ENCODE results near the gene MYCBP2.
"Not testable (repeated sequence)": the region's sequence is repeated elsewhere in the genome, so short reads cannot be mapped to it uniquely, and the experiment has no call there.

Gene MYCBP2

GRCh38 chr13:77338329-77338728 is 11.4 kb upstream of the MYCBP2 start:
- DNase-seq = no peak

DNA sequence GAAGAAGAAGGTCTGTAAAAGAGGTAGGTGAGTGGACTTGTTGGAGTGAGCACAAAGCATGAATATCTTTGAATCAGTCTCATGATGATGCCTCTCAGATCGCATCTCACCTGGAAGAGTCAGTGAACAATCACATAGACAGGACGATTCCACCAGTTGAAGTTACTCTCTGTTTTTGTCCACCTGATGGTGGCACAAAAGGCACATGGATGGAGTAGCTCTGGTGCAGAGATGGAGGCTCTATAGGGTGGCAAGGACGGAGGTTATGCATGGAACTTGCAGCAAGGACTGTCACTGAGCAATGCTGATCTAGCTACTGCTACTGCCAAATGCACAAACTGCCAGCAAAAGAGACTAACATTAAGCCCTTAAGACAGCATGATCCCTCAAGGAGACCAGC is 10.3 kb upstream of the MYCBP2 start:
- DNase-seq = no peak

DNA sequence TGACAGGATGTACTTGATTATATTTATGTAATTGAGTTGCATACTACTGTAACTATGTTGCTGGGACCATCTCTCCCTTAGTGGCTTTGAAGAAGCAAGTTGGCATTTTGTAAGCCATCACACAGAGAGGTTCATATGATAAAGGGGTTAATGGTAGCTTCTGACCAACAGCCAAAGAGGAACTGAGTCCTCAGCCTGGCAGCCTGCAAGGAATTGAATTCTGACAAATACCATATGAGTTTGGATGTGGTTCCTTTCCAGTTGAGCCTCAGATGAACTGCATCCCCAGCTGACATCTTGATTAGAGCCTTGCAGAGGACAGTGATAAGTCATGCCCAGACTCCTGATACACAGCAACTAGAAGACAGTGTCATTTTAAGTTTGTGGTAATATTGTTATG is 8.6 kb upstream of the MYCBP2 start:
- no peak for DNase-seq

DNA sequence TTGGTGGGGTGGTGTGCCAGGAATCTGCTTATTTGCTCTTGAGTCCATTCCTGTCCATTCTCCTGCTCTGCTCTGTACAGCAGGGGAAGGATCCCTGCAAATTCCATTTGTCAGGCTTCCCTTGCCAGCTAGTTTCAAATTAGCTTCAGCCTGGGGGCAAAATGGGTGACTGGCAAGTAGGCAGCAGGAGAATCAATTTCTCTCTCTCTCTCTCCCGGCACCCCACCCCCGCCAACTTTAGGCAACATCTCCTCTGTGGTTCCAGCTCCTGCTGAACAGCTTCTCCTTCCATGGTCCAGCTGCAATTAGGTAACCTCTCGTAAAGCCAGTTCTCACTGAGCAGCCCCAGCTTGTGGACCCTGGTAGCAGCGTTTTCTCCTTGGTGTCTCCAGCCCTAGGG is 6.7 kb upstream of the MYCBP2 start:
- no peak for DNase-seq

- no peak for DNase-seq
Observed at GRCh38 chr13:77331421-77331820, 4.5 kb upstream of the MYCBP2 start.

DNA sequence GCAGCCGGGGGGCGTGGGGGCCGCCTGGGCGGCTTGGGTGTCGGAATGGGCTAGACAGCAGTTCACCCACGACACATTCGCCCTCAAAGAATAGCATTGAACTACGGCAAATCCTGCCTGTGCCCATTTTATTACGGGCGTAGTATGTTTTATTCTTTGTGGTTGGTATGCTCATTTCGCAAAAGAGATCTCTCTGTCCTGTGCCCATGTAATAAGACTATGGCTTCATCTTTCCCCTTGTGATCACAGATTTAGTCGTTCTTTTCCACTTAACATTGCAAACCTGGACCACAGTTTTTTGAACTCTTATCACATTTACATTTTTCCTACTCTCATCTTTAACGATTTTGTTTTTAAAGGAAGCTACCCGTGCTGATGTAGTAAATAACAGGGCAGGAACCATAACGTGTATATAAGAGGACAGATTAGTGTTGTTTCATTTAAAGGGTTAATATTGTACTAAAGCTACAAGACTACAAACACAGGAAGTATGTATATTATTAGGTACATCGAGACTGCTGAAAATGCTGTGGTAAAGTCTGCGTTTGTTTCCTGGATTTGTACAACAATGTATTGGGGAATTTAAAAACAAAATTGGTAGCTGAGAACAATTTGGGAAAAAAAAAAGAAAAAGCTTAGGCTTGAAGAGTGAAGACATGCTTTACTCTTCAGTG is 3.2 kb upstream of the MYCBP2 start:
- no peak for DNase-seq

GRCh38 chr13:77329133-77329910 is 2.4 kb upstream of the MYCBP2 start:
- peak; percentile 83 for DNase-seq

DNA sequence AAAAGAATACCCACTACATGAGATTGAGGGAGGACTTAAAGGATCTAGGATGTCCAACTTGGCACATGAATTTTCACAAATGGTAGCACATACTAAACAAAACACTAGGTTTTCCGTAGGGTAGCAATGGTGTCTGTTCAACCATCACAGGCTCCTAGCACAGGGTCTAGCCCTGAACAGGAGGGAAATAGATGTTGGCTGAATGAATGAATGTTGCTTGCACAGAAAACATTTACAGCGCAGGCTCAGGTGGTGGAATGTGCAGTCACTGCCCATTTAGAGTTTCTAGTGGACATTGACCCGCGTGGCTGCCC is 1.9 kb upstream of the MYCBP2 start:
- DNase-seq = no peak

GRCh38 chr13:77325371-77325980 is 1.4 kb downstream of the MYCBP2 start:
- no peak for DNase-seq

DNA sequence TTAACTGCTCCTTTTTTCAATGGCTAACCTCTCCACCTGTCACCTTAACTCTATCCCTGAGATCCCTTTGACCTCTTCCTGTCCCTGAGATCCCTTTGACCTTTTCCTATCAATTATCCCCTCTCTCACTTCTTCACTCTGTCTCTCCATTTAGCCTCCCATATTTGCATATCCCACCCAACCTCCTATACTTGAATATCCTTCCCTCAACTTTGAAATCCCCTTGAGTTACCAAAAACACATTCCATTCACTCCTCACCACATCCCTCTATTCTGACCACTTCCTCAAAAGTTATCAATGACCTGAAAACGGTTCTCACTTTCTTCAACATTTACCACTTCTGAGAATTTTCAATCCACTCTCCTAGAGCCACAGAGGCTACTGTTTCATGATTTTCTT is 3.0 kb downstream of the MYCBP2 start:
- DNase-seq = no peak

DNA sequence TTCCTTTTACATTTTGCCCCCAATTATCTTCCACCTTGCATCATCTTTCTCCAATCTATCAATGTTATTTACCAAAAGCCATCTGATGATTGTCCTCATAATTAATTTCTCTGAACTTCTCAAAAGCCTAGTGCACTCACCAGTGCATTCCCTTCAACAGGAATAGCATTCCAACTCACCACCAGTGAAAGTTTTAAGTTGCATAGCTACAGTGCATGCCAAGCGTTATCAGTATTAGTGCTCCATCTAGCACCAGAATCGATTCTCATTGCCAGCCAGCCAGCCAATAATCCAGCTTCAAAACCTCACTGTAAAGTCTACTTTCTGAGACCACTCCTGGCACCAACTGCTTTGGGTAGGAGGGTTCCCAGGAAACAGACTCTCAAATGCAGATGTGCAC is 7.4 kb downstream of the MYCBP2 start:
- no peak for DNase-seq

GRCh38 chr13:77318741-77319140 is 8.2 kb downstream of the MYCBP2 start:
- no peak for DNase-seq

- DNase-seq = no peak
Observed at GRCh38 chr13:77316430-77316829, 10.5 kb downstream of the MYCBP2 start.

DNA sequence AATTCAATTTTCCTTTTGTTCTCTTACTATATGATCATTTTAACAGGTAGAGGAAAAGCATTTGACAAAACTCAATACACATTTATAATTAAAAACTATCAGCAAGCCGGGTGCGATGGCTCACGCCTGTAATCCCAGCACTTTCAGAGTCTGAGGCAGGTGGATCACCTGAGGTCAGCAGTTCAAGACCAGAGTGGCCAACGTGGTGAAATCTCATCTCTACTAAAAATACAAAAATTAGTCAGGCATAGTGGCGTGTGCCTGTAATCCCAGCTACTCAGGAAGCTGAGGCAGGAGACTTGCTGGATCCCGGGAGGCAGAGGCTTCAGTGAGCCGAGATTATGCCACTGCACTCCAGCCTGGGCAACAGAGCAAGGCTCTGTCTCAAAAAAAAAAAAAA is 11.4 kb downstream of the MYCBP2 start:
- not testable (repeated sequence) for DNase-seq

DNA sequence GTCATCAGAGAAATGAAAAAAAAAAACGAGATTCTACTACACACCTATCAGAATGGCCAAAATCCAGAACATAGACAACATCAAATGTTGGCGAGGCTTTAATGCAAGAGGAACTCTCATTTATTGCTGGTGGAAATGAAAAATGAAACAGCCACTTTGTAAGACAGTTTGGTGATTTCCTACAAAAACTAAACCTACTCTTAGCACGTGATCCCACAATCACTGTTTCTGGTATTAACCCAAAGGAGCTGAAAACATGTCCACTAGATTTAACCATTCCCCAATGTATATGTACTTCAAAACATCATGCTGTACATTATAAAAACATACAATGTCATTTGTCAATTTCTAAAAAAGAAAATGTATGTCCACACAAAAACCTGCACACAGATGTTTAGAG is 13.0 kb downstream of the MYCBP2 start:
- no peak for DNase-seq

DNA sequence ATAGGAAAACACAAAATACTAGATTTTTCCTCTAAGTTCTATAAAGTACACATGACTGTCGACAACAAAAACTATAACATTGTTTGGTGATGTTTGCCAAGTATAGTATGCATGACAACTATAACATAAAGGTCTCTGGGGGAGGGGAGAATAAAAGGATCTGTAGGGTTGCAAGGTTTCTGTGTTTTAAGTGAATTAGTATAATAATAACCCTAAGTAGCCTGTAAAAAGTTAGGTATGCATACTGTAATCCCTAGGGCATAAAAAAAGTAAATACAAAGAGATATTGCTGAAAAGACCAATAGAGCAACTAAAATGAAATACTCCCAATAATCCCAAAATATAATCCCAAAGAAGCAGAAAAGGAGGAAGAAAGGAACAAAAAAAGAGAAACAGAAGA is 14.6 kb downstream of the MYCBP2 start:
- no peak for DNase-seq

- no peak for DNase-seq
Observed at GRCh38 chr13:77310579-77311279, 16.2 kb downstream of the MYCBP2 start.

DNA sequence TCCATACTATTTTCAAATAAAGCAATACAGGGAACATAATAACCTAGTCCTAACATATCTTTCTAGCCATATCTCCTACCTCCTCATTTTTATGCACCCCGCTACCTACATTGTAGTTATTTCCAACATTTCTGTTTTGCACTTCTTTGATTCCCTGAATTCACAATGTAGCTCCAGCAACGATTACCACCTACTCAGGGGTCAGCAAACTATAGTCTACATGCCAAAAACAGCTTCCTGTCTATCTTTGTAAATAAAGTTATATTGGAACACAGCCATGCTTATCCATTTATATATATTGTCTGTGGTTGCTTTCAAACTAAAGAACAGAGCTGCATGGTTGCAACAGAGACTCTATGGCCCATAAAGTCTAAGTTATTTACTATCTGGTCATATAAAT is 16.7 kb downstream of the MYCBP2 start:
- no peak for DNase-seq

GRCh38 chr13:77309254-77309653 is 17.6 kb downstream of the MYCBP2 start:
- DNase-seq = no peak

DNA sequence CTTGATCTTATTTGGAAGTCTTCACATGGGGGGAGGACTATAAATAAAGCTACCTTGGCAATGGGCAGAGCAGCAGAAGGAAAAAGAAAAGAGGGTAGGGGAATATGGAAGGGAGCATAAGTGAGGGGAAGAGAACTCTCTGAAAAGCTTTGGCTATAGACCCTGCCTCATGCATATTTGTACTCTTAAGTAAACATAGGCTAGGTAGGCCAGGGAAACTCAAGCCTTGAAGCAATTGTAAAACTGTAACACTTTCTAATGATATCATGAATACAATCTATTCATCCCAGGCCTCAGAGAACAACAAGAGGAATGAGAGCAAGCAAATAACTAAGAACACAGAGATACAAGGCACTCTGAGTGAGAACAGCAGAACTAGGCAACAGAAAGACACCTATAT is 20.4 kb downstream of the MYCBP2 start:
- DNase-seq = no peak

- no peak for DNase-seq
Observed at GRCh38 chr13:77305266-77305665, 21.6 kb downstream of the MYCBP2 start.

GRCh38 chr13:77300176-77301037 is 26.5 kb downstream of the MYCBP2 start:
- no peak for DNase-seq

DNA sequence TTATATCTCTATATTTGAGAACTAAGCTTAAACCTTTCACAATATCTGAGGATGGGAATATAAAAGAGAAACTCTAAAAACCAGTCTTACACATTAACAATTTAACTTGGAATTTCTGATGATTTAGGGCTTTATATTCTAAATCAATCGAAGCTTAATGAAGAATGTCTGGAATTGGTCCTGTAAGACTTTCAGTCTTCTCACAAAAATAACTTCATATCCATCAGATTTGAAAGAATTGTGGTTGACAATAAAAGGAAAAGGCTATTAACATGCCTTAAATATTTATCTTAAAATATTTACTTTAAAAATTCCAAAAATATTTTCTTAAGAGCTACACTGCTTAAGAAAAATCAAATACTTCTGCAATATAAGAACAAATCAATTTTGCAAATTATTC is 27.3 kb downstream of the MYCBP2 start:
- DNase-seq = no peak
